Endothelial cell (in vitro differentiated cells): ENCODE data around the gene KIF26A. TPM values are rescaled to one million over a fixed set of nuclear protein-coding genes. Genes with fewer than 3 reads are reported as not detected.

Experiments
- DNase-seq: peaks from one replicate; pipeline ENCODE4 v3.0.0; 2021; ENCODE audit warnings: low spot score
- H3K27ac Mint-ChIP-seq: one replicate; pipeline ENCODE4 v1.8.0; 2021; ENCODE audit warnings: mixed read lengths, inconsistent platforms; ENCODE audit not compliant: unreplicated experiment
- H3K27me3 Mint-ChIP-seq: one replicate; pipeline ENCODE4 v1.8.0; 2021; ENCODE audit warnings: mild to moderate bottlenecking, moderate library complexity, mixed read lengths, inconsistent platforms; ENCODE audit not compliant: unreplicated experiment
- H3K36me3 Mint-ChIP-seq: one replicate; pipeline ENCODE4 v1.8.0; 2021; ENCODE audit warnings: mild to moderate bottlenecking, low read depth, mixed read lengths, inconsistent platforms; ENCODE audit not compliant: unreplicated experiment
- H3K4me1 Mint-ChIP-seq: one replicate; pipeline ENCODE4 v1.8.0; 2021; ENCODE audit warnings: mild to moderate bottlenecking, mixed read lengths, inconsistent platforms; ENCODE audit not compliant: unreplicated experiment
- H3K4me3 Mint-ChIP-seq: one replicate; pipeline ENCODE4 v1.8.0; 2021; ENCODE audit warnings: mild to moderate bottlenecking, mixed read lengths, inconsistent platforms; ENCODE audit not compliant: unreplicated experiment
- H3K9me3 Mint-ChIP-seq: one replicate; pipeline ENCODE4 v1.8.0; 2021; ENCODE audit warnings: mixed read lengths, inconsistent platforms; ENCODE audit not compliant: unreplicated experiment
- CTCF ChIP-seq: fragments of 200-600 bp; sonication (generic); IDR thresholded peaks from one replicate; pipeline ENCODE4 v1.5.0; 2021; ENCODE audit warnings: antibody characterized with exemption; ENCODE audit not compliant: unreplicated experiment
- total RNA-seq: library from RNA; stranded (reverse); fragmentation: NEBNext Ultra II Directional; extraction: Animal tissue kit (Norgen Biotek cat#: 25700); gene quantifications from one replicate; pipeline ENCODE4 v1.2.1, GENCODE V29; 2021; ENCODE audit not compliant: unreplicated experiment

KIF26A gene
- total RNA-seq, 1 donor from 2014 or later = 96.9 TPM

- no peak overlapping the region for H3K4me3 Mint-ChIP-seq
- H3K27ac Mint-ChIP-seq = no peak overlapping the region
- peaks cover 12% of the 10 kb centered on the region for H3K27me3 Mint-ChIP-seq
- TF ChIP-seq CTCF = no peak
- peaks cover 4% of the 10 kb centered on the region for H3K9me3 Mint-ChIP-seq
- H3K36me3 Mint-ChIP-seq = no peaks in the 10 kb centered on the region
- H3K4me1 Mint-ChIP-seq = peaks cover 6% of the 10 kb centered on the region
- DNase-seq = peak; percentile 47
Measured at GRCh38 chr14:104132981-104133380, 5.4 kb upstream of the KIF26A start.

- no peak for TF ChIP-seq CTCF
- peaks cover 12% of the 10 kb centered on the region for H3K27me3 Mint-ChIP-seq
Measured at GRCh38 chr14:104133496-104133895, 4.9 kb upstream of the KIF26A start.

GRCh38 chr14:104134061-104134965 lies 4.1 kb upstream of the KIF26A start:
- peaks cover 4% of the 10 kb centered on the region for H3K9me3 Mint-ChIP-seq
- no peaks in the 10 kb centered on the region for H3K36me3 Mint-ChIP-seq
- no peak overlapping the region for H3K27ac Mint-ChIP-seq
- H3K4me3 Mint-ChIP-seq = no peak overlapping the region
- H3K4me1 Mint-ChIP-seq = peaks cover 6% of the 10 kb centered on the region
- no peak for TF ChIP-seq CTCF
- H3K27me3 Mint-ChIP-seq = peaks cover 12% of the 10 kb centered on the region
- DNase-seq = no peak

More at GRCh38 chr14:104133496-104133895, 4.9 kb upstream of the KIF26A start:
- no peak overlapping the region for H3K27ac Mint-ChIP-seq
- H3K9me3 Mint-ChIP-seq = peaks cover 4% of the 10 kb centered on the region
- peaks cover 6% of the 10 kb centered on the region for H3K4me1 Mint-ChIP-seq
- H3K4me3 Mint-ChIP-seq = no peak overlapping the region
- no peak for DNase-seq
- H3K36me3 Mint-ChIP-seq = no peaks in the 10 kb centered on the region

GRCh38 chr14:104135121-104135903 lies 3.1 kb upstream of the KIF26A start:
- DNase-seq = peak; percentile 70
- Mint-ChIP-seq H3K4me1 (peaks cover 6% of the 10 kb centered on the region), H3K9me3 (no peaks in the 10 kb centered on the region), H3K4me3 (peak overlapping the region; percentile 31), H3K36me3 (no peaks in the 10 kb centered on the region), H3K27me3 (peaks cover 12% of the 10 kb centered on the region), H3K27ac (no peak overlapping the region)
- peak; percentile 23 for TF ChIP-seq CTCF
